GM10847 (cell line): ENCODE measurements around the gene RGPD8.

Experiments used
- POLR2A ChIP-seq: IDR thresholded peaks from 2 replicates; pipeline ENCODE4 v1.6.1; 2011; ENCODE audit not compliant: insufficient read length; ENCODE audit errors: extremely low read depth

The RGPD8 gene

GRCh38 chr2:112449854-112450253 lies 16.4 kb upstream of the RGPD8 start:
- TF ChIP-seq POLR2A = no peak

GRCh38 chr2:112433932-112434730 lies 686 bp upstream of the RGPD8 start:
- no peak for TF ChIP-seq POLR2A

GRCh38 chr2:112345030-112346027 lies 88.1 kb downstream of the RGPD8 start:
- no peak for TF ChIP-seq POLR2A

- TF ChIP-seq POLR2A = no peak
Observed at GRCh38 chr2:112343827-112344585, 89.4 kb downstream of the RGPD8 start.

GRCh38 chr2:112342067-112342550 lies 91.3 kb downstream of the RGPD8 start:
- no peak for TF ChIP-seq POLR2A

- no peak for TF ChIP-seq POLR2A
Observed at GRCh38 chr2:112340475-112341267, 92.8 kb downstream of the RGPD8 start.

- TF ChIP-seq POLR2A = no peak
Observed at GRCh38 chr2:112339986-112340385, 93.5 kb downstream of the RGPD8 start.

GRCh38 chr2:112335600-112335999 lies 97.8 kb downstream of the RGPD8 start:
- no peak for TF ChIP-seq POLR2A

- TF ChIP-seq POLR2A = no peak
Observed at GRCh38 chr2:112332123-112332696, 101.2 kb downstream of the RGPD8 start.

- no peak for TF ChIP-seq POLR2A
Observed at GRCh38 chr2:112322919-112323318, 110.5 kb downstream of the RGPD8 start.

GRCh38 chr2:112321375-112322320 lies 111.8 kb downstream of the RGPD8 start:
- TF ChIP-seq POLR2A = no peak
